Measurements from ENCODE around the gene RREB1.

The RREB1 gene

GRCh38 chr6:7296602-7297001 lies 188.8 kb downstream of the RREB1 start:
- peaks cover 99% of the 10 kb centered on the region for H3K36me3 ChIP-seq
- no peak overlapping the region for H3K27ac ChIP-seq
- H3K4me3 ChIP-seq (ENCODE audit: low read depth in 1 of 2, low read length in 1 of 2): no peak overlapping the region
- peaks cover 7 to 8% of the 10 kb centered on the region in 2 experiments for H3K4me1 ChIP-seq (ENCODE audit: control insufficient read depth in 1 of 2, insufficient read depth in 1 of 2, low read depth in 1 of 2, low read length in 1 of 2)
- no peaks in the 10 kb centered on the region for H3K27me3 ChIP-seq
- TF ChIP-seq, protein P1, sequence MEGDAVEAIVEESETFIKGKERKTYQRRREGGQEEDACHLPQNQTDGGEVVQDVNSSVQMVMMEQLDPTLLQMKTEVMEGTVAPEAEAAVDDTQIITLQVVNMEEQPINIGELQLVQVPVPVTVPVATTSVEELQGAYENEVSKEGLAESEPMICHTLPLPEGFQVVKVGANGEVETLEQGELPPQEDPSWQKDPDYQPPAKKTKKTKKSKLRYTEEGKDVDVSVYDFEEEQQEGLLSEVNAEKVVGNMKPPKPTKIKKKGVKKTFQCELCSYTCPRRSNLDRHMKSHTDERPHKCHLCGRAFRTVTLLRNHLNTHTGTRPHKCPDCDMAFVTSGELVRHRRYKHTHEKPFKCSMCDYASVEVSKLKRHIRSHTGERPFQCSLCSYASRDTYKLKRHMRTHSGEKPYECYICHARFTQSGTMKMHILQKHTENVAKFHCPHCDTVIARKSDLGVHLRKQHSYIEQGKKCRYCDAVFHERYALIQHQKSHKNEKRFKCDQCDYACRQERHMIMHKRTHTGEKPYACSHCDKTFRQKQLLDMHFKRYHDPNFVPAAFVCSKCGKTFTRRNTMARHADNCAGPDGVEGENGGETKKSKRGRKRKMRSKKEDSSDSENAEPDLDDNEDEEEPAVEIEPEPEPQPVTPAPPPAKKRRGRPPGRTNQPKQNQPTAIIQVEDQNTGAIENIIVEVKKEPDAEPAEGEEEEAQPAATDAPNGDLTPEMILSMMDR (IDR thresholded peaks at IDR 0.05): no peak
- H3K9me3 ChIP-seq: no peaks in the 10 kb centered on the region

DNA sequence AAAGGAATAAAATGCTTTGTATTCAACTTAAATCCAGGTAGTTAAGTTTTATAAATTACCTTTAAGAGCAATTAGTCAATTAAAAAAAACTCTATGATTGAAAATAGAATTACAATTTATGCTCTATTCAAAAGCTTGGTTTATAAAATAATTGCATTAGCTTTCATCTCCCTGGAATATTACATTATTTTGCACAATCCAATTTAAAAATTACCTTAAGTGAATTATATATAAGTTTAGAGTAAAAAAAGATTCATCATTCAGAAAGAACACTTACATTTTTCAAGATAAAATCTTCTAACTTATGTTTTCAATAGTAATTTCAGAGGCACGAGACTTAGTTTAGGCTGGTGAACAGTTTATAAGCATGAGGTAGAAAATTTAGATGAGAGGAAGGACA lies 190.4 kb downstream of the RREB1 start:
- H3K36me3 ChIP-seq: peaks cover 100% of the 10 kb centered on the region
- H3K9me3 ChIP-seq: no peaks in the 10 kb centered on the region
- peaks cover 7 to 8% of the 10 kb centered on the region in 2 experiments for H3K4me1 ChIP-seq (ENCODE audit: control insufficient read depth in 1 of 2, insufficient read depth in 1 of 2, low read depth in 1 of 2, low read length in 1 of 2)
- H3K4me3 ChIP-seq (ENCODE audit: low read depth in 1 of 2, low read length in 1 of 2): no peak overlapping the region
- TF ChIP-seq, protein P1 (IDR thresholded peaks at IDR 0.05): no peak
- H3K27me3 ChIP-seq: no peaks in the 10 kb centered on the region
- H3K27ac ChIP-seq: no peak overlapping the region

DNA sequence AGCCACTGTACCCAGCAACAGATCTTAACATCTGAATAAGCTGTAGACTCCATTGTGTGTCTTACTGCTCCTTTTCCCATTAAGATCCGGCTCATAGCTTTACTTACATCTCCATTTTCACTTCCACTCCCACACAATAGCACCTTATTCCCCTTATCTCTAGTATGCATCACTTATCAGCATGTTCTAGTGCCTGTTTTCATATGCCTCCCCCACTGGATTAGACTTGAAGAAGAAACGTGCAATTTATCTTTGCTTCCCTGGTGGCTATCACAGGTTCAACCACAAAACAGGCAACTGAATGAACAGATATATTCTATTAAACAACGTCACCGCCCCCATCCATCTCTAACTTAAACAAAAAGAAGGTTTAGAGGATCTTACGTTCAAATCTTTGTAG lies 193.2 kb downstream of the RREB1 start:
- TF ChIP-seq, protein P1 (IDR thresholded peaks at IDR 0.05): no peak
- Histone ChIP-seq H3K36me3 (peaks cover 100% of the 10 kb centered on the region), H3K9me3 (no peaks in the 10 kb centered on the region), H3K4me3 (ENCODE audit: low read depth in 1 of 2, low read length in 1 of 2) (no peak overlapping the region), H3K27ac (no peak overlapping the region), H3K27me3 (no peaks in the 10 kb centered on the region), H3K4me1 (ENCODE audit: control insufficient read depth in 1 of 2, insufficient read depth in 1 of 2, low read depth in 1 of 2, low read length in 1 of 2) (peaks cover 7 to 8% of the 10 kb centered on the region in 2 experiments)
